Measurements from ENCODE around the gene EXOG. TPM values are rescaled to one million over a fixed set of nuclear protein-coding genes. Genes with fewer than 3 reads are reported as not detected.

Gene EXOG
- total and polyA plus RNA-seq, 2 donors (not counting 3 experiments of a cell fraction or from before 2014, with no cell fraction given) = 10.8 to 21.9 TPM

DNA sequence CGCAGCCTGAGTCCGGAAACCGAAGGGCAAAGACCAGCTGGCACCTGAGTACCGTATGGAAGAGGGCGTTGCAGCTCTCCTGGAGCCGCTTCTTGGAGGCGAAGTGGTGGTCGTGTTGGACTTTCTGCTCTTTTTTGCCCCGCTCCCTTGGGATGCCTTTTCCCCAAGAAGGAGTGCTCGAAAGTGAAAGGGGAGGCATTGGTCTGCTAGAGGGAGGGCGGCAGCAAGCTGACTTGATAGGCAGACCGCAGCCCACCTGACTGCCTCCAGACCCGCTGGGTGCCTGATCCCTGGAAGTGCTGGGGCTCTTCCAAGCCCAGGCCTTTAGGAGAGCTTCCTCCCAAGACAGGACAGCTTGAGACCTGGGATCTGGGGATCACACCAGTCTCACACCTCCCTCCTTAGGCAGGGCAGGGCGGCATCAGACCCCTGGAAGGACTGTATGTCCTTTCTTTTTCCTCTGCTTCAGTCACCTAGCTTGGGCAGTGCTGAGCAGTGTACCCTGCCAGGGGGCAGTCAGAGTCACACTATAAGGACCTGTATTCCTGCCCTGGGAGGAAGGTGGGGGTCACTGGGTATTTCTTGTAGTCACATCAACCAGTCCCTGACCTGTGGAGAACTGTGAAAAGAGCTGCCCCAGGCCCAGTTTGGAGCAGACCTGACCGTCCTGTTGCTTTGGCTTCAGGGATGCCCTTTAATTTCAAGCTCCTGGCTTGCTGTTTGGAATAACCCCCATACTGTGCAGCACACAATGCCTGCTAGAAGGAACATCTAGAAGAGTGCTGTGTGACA is 40.3 kb upstream of the EXOG start:
- dilution Hi-C loops (cut with MboI; ENCODE audit: extremely low pct_ligation_motif_present, low sequenced_read_pairs) (no loop called here), intact Hi-C loops (cut with micrococcal nuclease) (loop anchor here (1.0 kb wide), 3 partner anchors 23 to 319 kb away; partner anchors contain the start of genes ACAA1 and XYLB)
- H2AFZ ChIP-seq (ENCODE audit: low read depth, low read length) = peak overlapping the region; percentile 26

More for the DNA sequence above, 40.3 kb upstream of the EXOG start:
- no TSS peak for BruUV-seq (replicated peaks)
- no peaks in the 10 kb centered on the region for H3K27me3 ChIP-seq (ENCODE audit: control insufficient read depth in 2 of 2, insufficient read depth in 2 of 2, low read length in 2 of 2)
- TF ChIP-seq GATA2 (IDR thresholded peaks at IDR 0.05; ENCODE audit: insufficient read depth, insufficient read length, low read depth, low read length) (no peak), EZH2 (IDR thresholded peaks at IDR 0.05; ENCODE audit: borderline replicate concordance, low read depth, low read length, severe bottlenecking) (no peak), MYC (IDR thresholded peaks at IDR 0.05; ENCODE audit: low read depth, low read length) (no peak), POLR2A (IDR thresholded peaks at IDR 0.05; ENCODE audit: low read depth, low read length) (no peak), JUN (IDR thresholded peaks at IDR 0.05; ENCODE audit: borderline replicate concordance, insufficient read depth, insufficient read length, low read depth) (no peak), FOS (IDR thresholded peaks at IDR 0.05; ENCODE audit: borderline replicate concordance, insufficient read depth, low read length) (no peak), POLR2AphosphoS5 (IDR thresholded peaks at IDR 0.05; ENCODE audit: insufficient read depth, low read depth, low read length) (no peak)
- TF ChIP-seq, protein P1, sequence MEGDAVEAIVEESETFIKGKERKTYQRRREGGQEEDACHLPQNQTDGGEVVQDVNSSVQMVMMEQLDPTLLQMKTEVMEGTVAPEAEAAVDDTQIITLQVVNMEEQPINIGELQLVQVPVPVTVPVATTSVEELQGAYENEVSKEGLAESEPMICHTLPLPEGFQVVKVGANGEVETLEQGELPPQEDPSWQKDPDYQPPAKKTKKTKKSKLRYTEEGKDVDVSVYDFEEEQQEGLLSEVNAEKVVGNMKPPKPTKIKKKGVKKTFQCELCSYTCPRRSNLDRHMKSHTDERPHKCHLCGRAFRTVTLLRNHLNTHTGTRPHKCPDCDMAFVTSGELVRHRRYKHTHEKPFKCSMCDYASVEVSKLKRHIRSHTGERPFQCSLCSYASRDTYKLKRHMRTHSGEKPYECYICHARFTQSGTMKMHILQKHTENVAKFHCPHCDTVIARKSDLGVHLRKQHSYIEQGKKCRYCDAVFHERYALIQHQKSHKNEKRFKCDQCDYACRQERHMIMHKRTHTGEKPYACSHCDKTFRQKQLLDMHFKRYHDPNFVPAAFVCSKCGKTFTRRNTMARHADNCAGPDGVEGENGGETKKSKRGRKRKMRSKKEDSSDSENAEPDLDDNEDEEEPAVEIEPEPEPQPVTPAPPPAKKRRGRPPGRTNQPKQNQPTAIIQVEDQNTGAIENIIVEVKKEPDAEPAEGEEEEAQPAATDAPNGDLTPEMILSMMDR (IDR thresholded peaks at IDR 0.05; ENCODE audit: extremely low read depth in 1 of 2, insufficient read depth in 1 of 2, low read depth in 1 of 2, low read length in 2 of 2) = no peak
- TF ChIP-seq, protein P2, sequence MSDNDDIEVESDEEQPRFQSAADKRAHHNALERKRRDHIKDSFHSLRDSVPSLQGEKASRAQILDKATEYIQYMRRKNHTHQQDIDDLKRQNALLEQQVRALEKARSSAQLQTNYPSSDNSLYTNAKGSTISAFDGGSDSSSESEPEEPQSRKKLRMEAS (IDR thresholded peaks at IDR 0.05; ENCODE audit: insufficient read depth, insufficient read length) = no peak
- peak overlapping the region; percentile 81 for H3K4me2 ChIP-seq (ENCODE audit: insufficient read depth, low read length)
- H3K9me3 ChIP-seq (replicated peaks; ENCODE audit: control insufficient read depth, insufficient read depth, low read length) = no peaks in the 10 kb centered on the region
- H3K9me1 ChIP-seq (replicated peaks; ENCODE audit: control insufficient read depth, extremely low read depth, insufficient read depth, low read length) = no peaks in the 10 kb centered on the region
- H3K27ac ChIP-seq (ENCODE audit: insufficient read depth, low read depth, low read length) = no peak overlapping the region
- H3K9ac ChIP-seq (replicated peaks; ENCODE audit: extremely low read depth, insufficient read depth, low read length) = no peak overlapping the region
- DNase-seq (ENCODE audit: low read depth, low spot score) (no peak), FAIRE-seq (no peak)
- H3K79me2 ChIP-seq (ENCODE audit: control insufficient read depth, insufficient read depth, low read length) = peaks cover 5% of the 10 kb centered on the region
- H3K36me3 ChIP-seq (ENCODE audit: control insufficient read depth in 2 of 2, extremely low read depth in 1 of 2, insufficient read depth in 2 of 2, low read length in 2 of 2) = no peaks in the 10 kb centered on the region
- ChIA-PET CTCF (interaction anchor here (1.2 to 2.2 kb wide), 2 partner anchors 40 to 109 kb away, joined by 4 to 16 read pairs; partner anchors contain the start of genes EXOG and XYLB), POLR2A (no interaction called here)
- peak overlapping the region; percentile 36 to 85 (median 68) for H3K4me3 ChIP-seq (replicated peaks in 1 of 3; ENCODE audit: insufficient read depth in 1 of 3, low read depth in 1 of 3, low read length in 3 of 3)
- no peaks in the 10 kb centered on the region for H3K4me1 ChIP-seq (ENCODE audit: control insufficient read depth, extremely low read depth, insufficient read depth, low read length)
- peaks cover 2% of the 10 kb centered on the region for H4K20me1 ChIP-seq (replicated peaks; ENCODE audit: control insufficient read depth, extremely low read depth, insufficient read depth, low read length)
